ENCODE data around the gene CLOCK.

The CLOCK gene

DNA sequence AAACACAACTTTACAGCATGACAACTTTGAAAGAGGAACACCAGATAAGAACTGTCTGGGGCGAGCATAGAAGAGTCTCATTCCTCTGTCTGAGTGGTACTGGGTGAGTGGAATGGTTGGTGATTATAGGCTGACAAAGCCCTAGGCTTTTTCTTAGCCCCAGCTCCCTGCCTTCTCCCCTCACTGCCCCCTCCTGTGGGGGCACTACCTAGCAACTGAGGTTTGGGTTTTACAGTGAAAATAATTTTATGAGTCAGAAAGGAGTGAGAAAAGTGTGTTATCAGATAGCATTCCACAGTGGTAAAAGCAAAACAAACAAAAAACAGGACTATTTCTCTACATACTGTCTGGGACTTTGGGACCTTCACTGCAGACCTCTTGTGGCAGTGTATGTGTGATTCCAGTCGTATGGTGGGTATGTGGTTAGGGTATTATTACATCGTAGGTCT is 161.5 kb downstream of the CLOCK start:
- no peak overlapping the region for H3K27ac ChIP-seq
- TF ChIP-seq, protein P1, sequence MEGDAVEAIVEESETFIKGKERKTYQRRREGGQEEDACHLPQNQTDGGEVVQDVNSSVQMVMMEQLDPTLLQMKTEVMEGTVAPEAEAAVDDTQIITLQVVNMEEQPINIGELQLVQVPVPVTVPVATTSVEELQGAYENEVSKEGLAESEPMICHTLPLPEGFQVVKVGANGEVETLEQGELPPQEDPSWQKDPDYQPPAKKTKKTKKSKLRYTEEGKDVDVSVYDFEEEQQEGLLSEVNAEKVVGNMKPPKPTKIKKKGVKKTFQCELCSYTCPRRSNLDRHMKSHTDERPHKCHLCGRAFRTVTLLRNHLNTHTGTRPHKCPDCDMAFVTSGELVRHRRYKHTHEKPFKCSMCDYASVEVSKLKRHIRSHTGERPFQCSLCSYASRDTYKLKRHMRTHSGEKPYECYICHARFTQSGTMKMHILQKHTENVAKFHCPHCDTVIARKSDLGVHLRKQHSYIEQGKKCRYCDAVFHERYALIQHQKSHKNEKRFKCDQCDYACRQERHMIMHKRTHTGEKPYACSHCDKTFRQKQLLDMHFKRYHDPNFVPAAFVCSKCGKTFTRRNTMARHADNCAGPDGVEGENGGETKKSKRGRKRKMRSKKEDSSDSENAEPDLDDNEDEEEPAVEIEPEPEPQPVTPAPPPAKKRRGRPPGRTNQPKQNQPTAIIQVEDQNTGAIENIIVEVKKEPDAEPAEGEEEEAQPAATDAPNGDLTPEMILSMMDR (IDR thresholded peaks at IDR 0.05) = no peak
- no peak for TF ChIP-seq ZFX (IDR thresholded peaks at IDR 0.05; ENCODE audit: borderline replicate concordance)

DNA sequence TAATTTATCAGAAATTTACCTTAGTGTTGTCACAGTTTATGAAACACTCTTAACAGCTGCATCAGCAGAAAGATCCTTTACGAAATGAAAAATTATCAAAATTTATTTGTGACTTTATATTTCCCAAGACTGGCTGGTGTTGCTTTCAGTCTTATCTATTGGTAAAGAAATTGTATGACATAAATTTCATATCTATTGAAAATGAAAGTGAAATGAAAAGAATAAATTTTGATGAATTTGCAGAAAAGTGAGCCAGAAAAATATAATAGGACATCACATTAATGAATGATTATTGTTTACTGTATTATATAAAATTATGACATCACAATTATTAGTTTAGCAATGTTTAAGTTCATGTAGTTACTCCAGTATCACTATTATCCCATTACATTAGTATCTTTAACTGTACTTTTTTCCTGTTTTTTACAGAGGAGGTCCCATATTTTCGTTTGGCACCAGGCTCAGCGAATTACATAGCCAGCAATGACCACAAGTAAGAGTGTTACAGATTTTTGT is 164.2 kb downstream of the CLOCK start:
- TF ChIP-seq, protein P1 (IDR thresholded peaks at IDR 0.05) = no peak
- TF ChIP-seq ZFX (IDR thresholded peaks at IDR 0.05; ENCODE audit: borderline replicate concordance) = no peak
- H3K27ac ChIP-seq = no peak overlapping the region

DNA sequence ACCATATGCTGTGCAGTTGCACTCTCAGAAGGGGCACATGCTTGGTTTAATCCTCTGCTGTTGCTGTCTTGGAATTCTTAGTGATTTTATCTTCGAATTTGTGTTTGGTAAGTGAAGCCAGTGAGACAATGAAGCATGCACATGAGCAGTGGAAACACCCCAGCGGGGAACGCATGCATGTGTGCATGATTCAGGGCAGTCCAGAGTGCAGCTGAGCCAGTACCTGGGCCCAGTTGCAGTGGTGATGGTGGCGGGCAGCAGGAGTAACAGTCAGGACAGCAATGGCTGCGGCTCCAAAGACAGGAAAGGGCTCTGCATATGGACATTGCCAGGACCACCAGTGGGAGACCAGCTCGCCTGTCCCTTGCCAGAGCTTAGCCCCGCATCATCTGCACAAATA is 165.2 kb downstream of the CLOCK start:
- H3K27ac ChIP-seq = no peak overlapping the region
- TF ChIP-seq, protein P1 (IDR thresholded peaks at IDR 0.05) = no peak
- no peak for TF ChIP-seq ZFX (IDR thresholded peaks at IDR 0.05; ENCODE audit: borderline replicate concordance)

DNA sequence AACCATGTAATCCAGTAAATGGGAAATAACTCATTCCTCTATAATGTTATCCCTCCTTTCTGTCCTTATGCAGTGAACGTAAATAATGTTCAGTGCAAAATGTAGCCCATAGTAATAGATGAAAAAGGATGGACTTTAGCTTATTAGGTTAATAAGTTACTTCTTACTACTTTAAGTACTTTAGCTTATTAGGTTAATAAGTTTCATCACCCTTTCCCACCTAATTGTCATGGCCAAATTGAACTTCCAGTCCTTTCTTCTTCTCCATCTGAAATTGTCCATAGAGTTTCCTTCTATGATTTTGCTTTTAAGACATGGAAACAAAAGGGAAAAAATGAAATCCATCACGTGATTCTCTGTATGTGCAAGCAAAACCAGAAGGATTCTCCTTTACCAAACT is 166.1 kb downstream of the CLOCK start:
- TF ChIP-seq ZFX (IDR thresholded peaks at IDR 0.05; ENCODE audit: borderline replicate concordance) = no peak
- TF ChIP-seq, protein P1 (IDR thresholded peaks at IDR 0.05) = no peak
- H3K27ac ChIP-seq = no peak overlapping the region

DNA sequence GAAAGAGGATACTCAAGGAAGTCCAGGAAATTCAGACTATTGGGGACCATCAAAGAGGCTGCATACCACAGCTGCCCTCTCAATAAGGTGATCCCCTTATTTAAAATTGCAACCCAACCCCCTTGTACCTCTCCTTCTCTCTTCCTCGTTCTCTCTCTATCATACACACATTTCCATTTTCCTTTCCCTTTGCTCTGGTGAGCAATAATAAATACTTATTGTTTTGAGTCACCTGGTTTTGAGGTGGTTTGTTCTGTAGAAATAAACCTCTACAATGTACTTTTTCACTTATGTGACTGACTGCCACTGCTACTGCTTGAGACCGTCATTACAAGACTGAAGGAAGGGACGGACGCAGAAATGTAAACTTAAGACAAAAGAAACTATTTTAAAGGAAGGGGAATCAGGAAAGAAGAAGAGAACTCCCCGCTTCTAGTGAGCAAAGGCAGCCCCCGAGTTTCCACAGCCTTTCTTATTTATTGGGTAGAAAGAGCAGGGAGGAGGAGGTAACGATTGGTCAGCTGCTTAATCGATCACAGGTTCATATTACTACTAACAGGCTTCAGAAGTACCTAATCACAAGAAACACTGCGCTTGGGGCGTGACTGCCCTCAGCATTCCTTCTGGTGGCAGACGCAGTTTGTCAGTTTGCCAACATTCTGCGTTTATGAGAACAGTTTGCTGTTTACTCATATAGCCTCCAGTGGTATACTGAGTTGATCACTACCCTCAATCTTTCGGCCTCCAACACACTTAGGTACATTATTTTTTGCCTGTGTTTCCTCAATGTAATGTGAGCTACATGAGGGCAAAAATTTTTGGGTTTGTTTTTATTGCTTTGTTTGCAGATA is 167.9 kb downstream of the CLOCK start:
- TF ChIP-seq, protein P1 (IDR thresholded peaks at IDR 0.05) = no peak
- TF ChIP-seq ZFX (IDR thresholded peaks at IDR 0.05; ENCODE audit: borderline replicate concordance) = no peak
- H3K27ac ChIP-seq = peak overlapping the region; percentile 43

Measured in 22Rv1 (cell line).